IPS DF 6.9 (cell line): Measurements from ENCODE around the gene MAGI2.

Experiments used
- DNase-seq: peaks from one replicate; pipeline ENCODE4 v3.0.0-alpha.2; 2013; ENCODE audit warnings: low read depth, low spot score
- H3K27ac ChIP-seq: one replicate; pipeline ENCODE4 v1.5.1; 2013; ENCODE audit warnings: low read length, control low read depth
- H3K27me3 ChIP-seq: 2 replicates; pipeline ENCODE4 v1.6.1; 2013; ENCODE audit warnings: mild to moderate bottlenecking, low read length; ENCODE audit not compliant: control insufficient read depth, insufficient read depth
- H3K36me3 ChIP-seq: 2 replicates; pipeline ENCODE4 v1.6.1; 2013; ENCODE audit warnings: low read length; ENCODE audit not compliant: control insufficient read depth, insufficient read depth
- H3K4me1 ChIP-seq: 2 replicates; pipeline ENCODE4 v1.6.1; 2013; ENCODE audit warnings: low read length; ENCODE audit not compliant: control insufficient read depth, insufficient read depth
- H3K4me3 ChIP-seq: 2 replicates; pipeline ENCODE4 v1.5.1; 2013; ENCODE audit warnings: mild to moderate bottlenecking, low read length
- H3K9me3 ChIP-seq: 2 replicates; pipeline ENCODE4 v1.6.1; 2013; ENCODE audit warnings: low read length, inconsistent platforms; ENCODE audit not compliant: control insufficient read depth, insufficient read depth
- WGBS: extraction: QIAGEN DNeasy Blood & Tissue Kit; methylation state at CpG from one replicate; pipeline ENCODE4 v1.1.7; 2013; ENCODE audit warnings: mixed read lengths, missing lambda C conversion rate; ENCODE audit not compliant: insufficient read length, insufficient coverage; 5-methylcytosine and 5-hydroxymethylcytosine counted together

MAGI2 gene

GRCh38 chr7:78073609-78074382, 1379.7 kb downstream of the MAGI2 start:
- Histone ChIP-seq H3K36me3 (no peaks in the 10 kb centered on the region), H3K4me1 (no peaks in the 10 kb centered on the region), H3K9me3 (no peaks in the 10 kb centered on the region), H3K27me3 (no peaks in the 10 kb centered on the region), H3K4me3 (no peak overlapping the region), H3K27ac (no peak overlapping the region)
- WGBS = no CpG with 5 or more reads among the region's 9 CpGs
- no peak for DNase-seq

- Histone ChIP-seq H3K27me3 (no peaks in the 10 kb centered on the region), H3K4me3 (no peak overlapping the region), H3K4me1 (no peaks in the 10 kb centered on the region), H3K9me3 (no peaks in the 10 kb centered on the region), H3K36me3 (no peaks in the 10 kb centered on the region), H3K27ac (no peak overlapping the region)
- no peak for DNase-seq
These were observed 1381.3 kb downstream of the MAGI2 start for GRCh38 chr7:78072201-78072590.

- Histone ChIP-seq H3K4me3 (no peak overlapping the region), H3K4me1 (no peaks in the 10 kb centered on the region), H3K9me3 (no peaks in the 10 kb centered on the region), H3K36me3 (no peaks in the 10 kb centered on the region), H3K27ac (no peak overlapping the region), H3K27me3 (no peaks in the 10 kb centered on the region)
- DNase-seq = no peak
- WGBS = no CpG with 5 or more reads among the region's 13 CpGs
These were observed 1381.8 kb downstream of the MAGI2 start for GRCh38 chr7:78071491-78072200.

DNA sequence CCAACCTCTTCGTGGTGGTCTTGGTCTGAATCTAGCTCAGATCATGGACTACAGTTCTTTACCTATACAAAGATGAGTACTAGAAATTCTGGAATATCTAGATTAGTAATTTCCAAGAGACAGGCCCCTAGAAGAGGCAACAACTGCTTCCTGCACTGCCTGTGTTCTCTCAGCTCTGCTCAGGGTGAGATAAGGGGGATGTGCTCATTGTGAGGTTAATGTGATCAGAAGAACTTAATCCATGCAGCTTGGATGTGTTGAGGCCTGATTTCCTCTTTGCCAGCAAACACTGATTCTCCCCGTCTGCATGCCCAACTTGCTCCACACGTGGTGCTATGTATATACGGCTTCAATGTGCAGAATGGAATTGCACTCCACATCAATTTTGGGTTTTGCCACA, 1386.9 kb downstream of the MAGI2 start:
- no peaks in the 10 kb centered on the region for H3K4me1 ChIP-seq
- no peaks in the 10 kb centered on the region for H3K36me3 ChIP-seq
- no peak for DNase-seq
- no peak overlapping the region for H3K4me3 ChIP-seq
- H3K27ac ChIP-seq = no peak overlapping the region
- WGBS = no CpG with 5 or more reads among the region's 4 CpGs
- no peaks in the 10 kb centered on the region for H3K9me3 ChIP-seq
- no peaks in the 10 kb centered on the region for H3K27me3 ChIP-seq

DNA sequence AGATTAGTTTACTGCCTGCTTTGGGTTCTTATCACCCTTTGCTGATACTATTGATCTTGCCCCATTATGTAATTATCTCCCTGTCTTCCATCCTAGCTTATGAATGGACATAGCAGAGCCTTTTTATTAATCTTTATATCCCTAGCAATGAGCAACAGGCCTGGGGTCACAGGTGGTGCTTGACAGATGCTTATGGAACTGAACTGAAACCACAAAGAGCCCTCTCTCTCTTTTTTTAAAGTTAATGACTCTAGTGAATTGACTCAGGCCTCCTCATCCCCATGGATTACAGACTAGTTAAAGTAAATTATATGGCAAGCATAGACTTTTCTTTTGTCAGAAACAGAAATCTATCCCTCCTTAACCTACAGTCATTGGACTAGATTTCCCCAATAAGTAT, 1389.7 kb downstream of the MAGI2 start:
- Histone ChIP-seq H3K36me3 (no peaks in the 10 kb centered on the region), H3K4me1 (no peaks in the 10 kb centered on the region), H3K27me3 (no peaks in the 10 kb centered on the region), H3K9me3 (no peaks in the 10 kb centered on the region), H3K4me3 (no peak overlapping the region), H3K27ac (no peak overlapping the region)
- DNase-seq = no peak

- DNase-seq = no peak
- Histone ChIP-seq H3K36me3 (no peaks in the 10 kb centered on the region), H3K4me1 (no peaks in the 10 kb centered on the region), H3K9me3 (no peaks in the 10 kb centered on the region), H3K27ac (no peak overlapping the region), H3K4me3 (no peak overlapping the region), H3K27me3 (no peaks in the 10 kb centered on the region)
- WGBS = no CpG with 5 or more reads among the region's 3 CpGs
These were observed 1391.3 kb downstream of the MAGI2 start for GRCh38 chr7:78062214-78062613.

DNA sequence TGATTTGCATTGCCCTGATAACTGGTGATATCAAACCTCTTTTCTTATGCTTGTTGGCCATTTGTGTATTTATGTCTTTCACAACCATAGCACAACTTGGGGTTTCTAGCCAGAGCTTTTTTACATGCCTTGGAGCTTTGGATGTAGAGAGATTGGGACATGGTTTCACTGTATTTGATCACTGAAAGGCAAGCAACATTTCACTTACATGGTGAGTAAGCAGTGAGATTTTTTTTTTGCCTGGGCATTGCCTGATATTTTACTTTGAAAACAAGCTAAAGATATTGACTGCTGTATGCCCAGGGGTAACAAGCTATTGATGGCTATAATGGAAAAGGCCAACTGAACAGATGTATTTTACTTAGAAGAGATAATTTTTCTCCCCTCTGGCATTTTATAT, 1395.9 kb downstream of the MAGI2 start:
- Histone ChIP-seq H3K4me3 (no peak overlapping the region), H3K27ac (no peak overlapping the region), H3K9me3 (no peaks in the 10 kb centered on the region), H3K4me1 (no peaks in the 10 kb centered on the region), H3K36me3 (no peaks in the 10 kb centered on the region), H3K27me3 (no peaks in the 10 kb centered on the region)
- no peak for DNase-seq

DNA sequence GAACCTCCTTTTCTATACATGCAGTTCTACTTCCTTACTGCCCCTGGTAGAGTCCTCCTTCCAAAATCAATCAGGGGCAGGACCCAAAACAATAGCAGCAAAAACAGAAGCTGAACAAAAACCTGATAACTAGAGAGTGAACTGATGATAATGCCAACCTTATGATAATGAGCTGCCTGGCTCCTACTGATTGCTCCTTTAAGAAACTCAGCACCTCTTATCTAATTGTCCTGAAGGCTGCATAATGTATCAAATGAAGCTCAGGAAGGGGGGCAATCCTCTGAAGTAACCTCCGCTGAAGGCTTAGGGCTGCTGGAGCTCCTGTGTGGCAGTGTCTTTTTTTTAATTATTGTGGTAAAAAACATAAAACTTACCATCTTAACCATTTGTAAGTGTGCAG, 1397.9 kb downstream of the MAGI2 start:
- no peaks in the 10 kb centered on the region for H3K9me3 ChIP-seq
- WGBS = no CpG with 5 or more reads among the region's 1 CpG
- H3K4me3 ChIP-seq = no peak overlapping the region
- DNase-seq = no peak
- no peak overlapping the region for H3K27ac ChIP-seq
- no peaks in the 10 kb centered on the region for H3K27me3 ChIP-seq
- no peaks in the 10 kb centered on the region for H3K36me3 ChIP-seq
- H3K4me1 ChIP-seq = no peaks in the 10 kb centered on the region

DNA sequence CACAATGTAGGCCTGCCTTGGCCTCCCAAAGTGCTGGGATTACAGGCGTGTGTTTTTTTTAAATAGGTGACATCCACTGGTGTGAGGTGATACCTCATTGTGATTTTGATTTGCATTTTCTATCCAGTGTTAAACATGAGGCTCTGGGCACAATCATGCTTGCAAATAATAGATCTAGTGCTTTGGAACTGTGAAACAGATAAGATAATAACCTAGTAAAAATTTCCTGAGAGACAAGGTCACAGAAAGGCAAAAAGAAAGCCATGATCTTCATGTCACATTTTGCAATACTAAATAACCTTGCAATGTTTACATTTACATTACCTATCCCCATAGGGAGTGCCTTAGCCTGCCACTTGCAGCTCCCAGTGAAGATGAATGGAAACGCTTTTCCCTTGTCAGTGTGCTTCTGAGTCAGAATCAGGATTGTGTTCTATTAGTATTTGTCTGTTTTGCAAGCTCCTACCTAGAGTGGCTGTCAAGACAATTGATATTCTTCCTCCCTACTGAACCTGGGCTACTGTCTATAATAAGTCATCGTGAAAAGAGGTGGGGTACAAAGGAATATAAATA, 1398.4 kb downstream of the MAGI2 start:
- no CpG with 5 or more reads among the region's 3 CpGs for WGBS

DNA sequence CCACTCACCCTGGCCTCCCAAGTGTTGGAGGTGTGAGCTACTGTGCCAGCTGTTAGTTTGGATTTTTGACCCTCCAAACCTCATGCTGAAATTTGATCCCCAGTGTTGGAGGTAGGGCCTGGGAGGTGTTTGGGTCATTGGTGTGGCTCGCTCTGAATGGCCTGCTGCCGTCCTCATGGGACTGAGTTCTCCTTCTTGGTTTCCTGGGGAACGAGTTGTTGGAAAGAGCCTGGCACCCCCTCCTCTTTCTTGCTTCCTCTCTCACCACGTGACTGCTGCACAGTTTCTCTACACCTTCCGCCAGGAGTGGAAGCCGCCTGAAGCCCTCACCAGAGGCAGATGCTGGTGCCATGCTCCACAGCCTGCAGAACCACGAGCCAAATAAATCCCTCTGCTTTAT, 1401.4 kb downstream of the MAGI2 start:
- Histone ChIP-seq H3K9me3 (no peaks in the 10 kb centered on the region), H3K27me3 (no peaks in the 10 kb centered on the region), H3K4me3 (no peak overlapping the region), H3K36me3 (no peaks in the 10 kb centered on the region), H3K27ac (no peak overlapping the region), H3K4me1 (no peaks in the 10 kb centered on the region)
- DNase-seq = peak; percentile 75
- no CpG with 5 or more reads among the region's 7 CpGs for WGBS

More for the DNA sequence above, 1398.4 kb downstream of the MAGI2 start:
- Histone ChIP-seq H3K4me3 (no peak overlapping the region), H3K27me3 (no peaks in the 10 kb centered on the region), H3K27ac (no peak overlapping the region), H3K36me3 (no peaks in the 10 kb centered on the region), H3K4me1 (no peaks in the 10 kb centered on the region), H3K9me3 (no peaks in the 10 kb centered on the region)
- DNase-seq = no peak

- no peak for DNase-seq
- Histone ChIP-seq H3K9me3 (no peaks in the 10 kb centered on the region), H3K4me3 (no peak overlapping the region), H3K4me1 (no peaks in the 10 kb centered on the region), H3K27ac (no peak overlapping the region), H3K27me3 (no peaks in the 10 kb centered on the region), H3K36me3 (no peaks in the 10 kb centered on the region)
- WGBS = no CpG with 5 or more reads among the region's 3 CpGs
These were observed 1405.7 kb downstream of the MAGI2 start for GRCh38 chr7:78047800-78048199.
